Adipocyte (in vitro differentiated cells): ENCODE measurements around the gene AP1S2.

Experiments used
- DNase-seq: peaks from one replicate; pipeline ENCODE4 v3.0.0-alpha.2; 2015; ENCODE audit warnings: low read depth
- H3K27me3 ChIP-seq: replicated peaks from 2 replicates; pipeline ENCODE4 v1.7.0; 2013; ENCODE audit warnings: mild to moderate bottlenecking, low read length, moderate library complexity; ENCODE audit not compliant: control insufficient read depth, insufficient read depth
- H3K36me3 ChIP-seq: 2 replicates; pipeline ENCODE4 v1.7.0; 2013; ENCODE audit warnings: low read length, mild to moderate bottlenecking, moderate library complexity; ENCODE audit not compliant: control insufficient read depth, insufficient read depth, severe bottlenecking
- H3K4me1 ChIP-seq: 2 replicates; pipeline ENCODE4 v1.7.0; 2013; ENCODE audit warnings: mild to moderate bottlenecking, low read length, moderate library complexity; ENCODE audit not compliant: control insufficient read depth, insufficient read depth
- H3K4me3 ChIP-seq: 2 replicates; pipeline ENCODE4 v1.7.0; 2013; ENCODE audit warnings: mild to moderate bottlenecking, low read length, moderate library complexity
- H3K9ac ChIP-seq: 2 replicates; pipeline ENCODE4 v1.7.0; 2013; ENCODE audit warnings: mild to moderate bottlenecking, low read length, moderate library complexity
- H3K9me3 ChIP-seq: 2 replicates; pipeline ENCODE4 v1.7.0; 2013; ENCODE audit warnings: mild to moderate bottlenecking, low read length, moderate library complexity; ENCODE audit not compliant: control insufficient read depth

Gene AP1S2

GRCh38 chrX:15874672-15875071 lies 20.1 kb upstream of the AP1S2 start:
- Histone ChIP-seq H3K36me3 (no peaks in the 10 kb centered on the region), H3K4me3 (no peak overlapping the region), H3K9me3 (peaks cover 3% of the 10 kb centered on the region), H3K4me1 (peaks cover 7% of the 10 kb centered on the region), H3K27me3 (peaks cover 13% of the 10 kb centered on the region), H3K9ac (no peak overlapping the region)
- DNase-seq, result no peak

- Histone ChIP-seq H3K27me3 (peaks cover 18% of the 10 kb centered on the region), H3K4me1 (peaks cover 7% of the 10 kb centered on the region), H3K4me3 (no peak overlapping the region), H3K36me3 (no peaks in the 10 kb centered on the region), H3K9me3 (no peaks in the 10 kb centered on the region), H3K9ac (no peak overlapping the region)
- DNase-seq, result no peak
Measured at GRCh38 chrX:15873566-15873965, 19.0 kb upstream of the AP1S2 start.

DNA sequence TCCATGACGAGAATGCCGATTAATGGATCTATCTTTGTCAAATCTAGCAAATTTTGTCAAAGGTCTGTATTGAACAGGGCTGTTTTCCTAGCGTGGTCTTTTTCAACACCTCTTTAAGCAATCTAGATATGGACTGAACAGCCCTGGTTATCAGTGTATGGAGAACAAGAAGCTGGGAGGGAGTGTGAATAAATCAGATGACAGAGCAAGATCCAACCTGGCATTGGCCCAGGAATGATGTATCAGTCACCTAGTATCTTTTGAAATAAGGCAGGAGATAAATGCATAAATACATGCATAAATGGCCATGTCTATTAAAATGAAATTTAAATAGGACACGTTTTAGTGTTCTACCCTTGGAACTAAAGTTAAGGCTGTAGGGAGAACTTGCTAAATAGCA lies 15.7 kb upstream of the AP1S2 start:
- Histone ChIP-seq H3K27me3 (peaks cover 29% of the 10 kb centered on the region), H3K9ac (no peak overlapping the region), H3K9me3 (no peaks in the 10 kb centered on the region), H3K36me3 (no peaks in the 10 kb centered on the region), H3K4me3 (no peak overlapping the region), H3K4me1 (no peaks in the 10 kb centered on the region)
- no peak for DNase-seq

DNA sequence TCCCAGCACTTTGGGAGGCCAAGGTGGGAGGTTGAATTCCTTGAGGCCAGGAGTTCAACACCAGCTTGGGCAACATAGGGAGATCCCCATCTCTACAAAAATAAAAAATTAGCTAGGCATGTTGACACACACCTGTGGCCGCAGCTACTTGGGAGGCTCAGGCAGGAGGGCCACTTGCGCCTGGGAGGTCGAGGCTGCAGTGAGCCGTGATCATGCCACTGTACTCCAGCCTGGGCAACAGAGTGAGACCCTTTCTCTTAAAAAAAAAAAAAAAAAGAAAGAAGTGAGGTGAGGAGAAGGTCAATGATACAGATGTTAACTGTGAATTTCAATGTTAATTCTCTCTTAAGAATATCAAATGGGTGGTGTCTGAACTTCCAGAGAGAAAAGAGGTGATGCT lies 15.1 kb upstream of the AP1S2 start:
- Histone ChIP-seq H3K36me3 (no peaks in the 10 kb centered on the region), H3K27me3 (peaks cover 29% of the 10 kb centered on the region), H3K9me3 (no peaks in the 10 kb centered on the region), H3K9ac (no peak overlapping the region), H3K4me1 (no peaks in the 10 kb centered on the region), H3K4me3 (no peak overlapping the region)
- DNase-seq, result no peak

GRCh38 chrX:15866147-15866546 lies 11.5 kb upstream of the AP1S2 start:
- Histone ChIP-seq H3K4me1 (no peaks in the 10 kb centered on the region), H3K9ac (no peak overlapping the region), H3K4me3 (no peak overlapping the region), H3K36me3 (no peaks in the 10 kb centered on the region), H3K9me3 (peaks cover 2% of the 10 kb centered on the region), H3K27me3 (peaks cover 27% of the 10 kb centered on the region)
- no peak for DNase-seq

- Histone ChIP-seq H3K36me3 (no peaks in the 10 kb centered on the region), H3K4me3 (no peak overlapping the region), H3K9ac (no peak overlapping the region), H3K9me3 (peaks cover 5% of the 10 kb centered on the region), H3K4me1 (no peaks in the 10 kb centered on the region), H3K27me3 (peaks cover 24% of the 10 kb centered on the region)
- no peak for DNase-seq
Measured at GRCh38 chrX:15864629-15865028, 10.0 kb upstream of the AP1S2 start.

- peaks cover 5% of the 10 kb centered on the region for H3K9me3 ChIP-seq
- DNase-seq, result no peak
- H3K36me3 ChIP-seq, result no peaks in the 10 kb centered on the region
- no peaks in the 10 kb centered on the region for H3K4me1 ChIP-seq
- H3K4me3 ChIP-seq, result no peak overlapping the region
- no peak overlapping the region for H3K9ac ChIP-seq
- peaks cover 23% of the 10 kb centered on the region for H3K27me3 ChIP-seq
Measured at GRCh38 chrX:15864023-15864422, 9.4 kb upstream of the AP1S2 start.

DNA sequence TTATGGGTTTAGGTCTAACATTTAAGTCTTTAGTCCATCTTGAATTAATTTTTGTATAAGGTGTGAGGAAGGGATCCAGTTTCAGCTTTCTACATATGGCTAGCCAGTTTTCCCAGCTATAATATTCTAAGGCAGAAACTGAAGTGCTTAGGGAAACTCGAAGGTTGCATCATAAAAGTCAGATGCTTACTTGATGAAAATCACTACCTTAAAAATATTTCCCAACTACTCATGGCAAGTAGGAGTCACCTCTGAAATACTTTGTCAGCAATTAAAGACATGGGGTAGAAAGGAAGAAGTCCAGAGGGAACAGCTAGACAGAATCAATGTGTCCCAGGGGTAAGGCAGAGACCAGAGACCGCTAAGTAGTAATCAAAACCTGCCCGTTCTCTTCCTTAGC lies 6.3 kb upstream of the AP1S2 start:
- H3K4me1 ChIP-seq, result no peaks in the 10 kb centered on the region
- H3K9me3 ChIP-seq, result peaks cover 5% of the 10 kb centered on the region
- H3K9ac ChIP-seq, result no peak overlapping the region
- no peak overlapping the region for H3K4me3 ChIP-seq
- no peak for DNase-seq
- peaks cover 11% of the 10 kb centered on the region for H3K27me3 ChIP-seq
- H3K36me3 ChIP-seq, result no peaks in the 10 kb centered on the region

GRCh38 chrX:15858051-15858450 lies 3.4 kb upstream of the AP1S2 start:
- Histone ChIP-seq H3K9ac (no peak overlapping the region), H3K9me3 (peaks cover 5% of the 10 kb centered on the region), H3K4me3 (no peak overlapping the region), H3K4me1 (peaks cover 12% of the 10 kb centered on the region), H3K27me3 (peaks cover 11% of the 10 kb centered on the region), H3K36me3 (no peaks in the 10 kb centered on the region)
- DNase-seq, result no peak

DNA sequence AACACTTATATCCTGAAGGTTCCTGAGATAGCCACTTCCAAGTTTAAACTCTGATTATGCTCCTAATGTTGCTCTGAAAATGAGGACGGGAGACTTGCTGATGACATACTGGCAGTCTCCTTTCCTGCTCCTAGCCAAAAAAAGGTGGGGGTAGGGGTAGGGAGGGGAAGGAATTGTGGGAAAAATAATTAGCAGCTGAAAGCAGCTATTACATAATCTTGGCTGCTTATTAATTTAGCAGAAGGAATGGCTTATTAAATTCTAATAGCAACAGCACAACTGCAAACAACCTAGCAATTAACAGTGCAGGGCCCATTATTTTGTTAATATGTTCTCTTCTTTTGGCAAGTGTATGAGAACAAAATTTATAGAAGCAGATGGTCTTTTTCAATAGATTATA lies 2.0 kb upstream of the AP1S2 start:
- no peak for DNase-seq
- Histone ChIP-seq H3K4me3 (no peak overlapping the region), H3K4me1 (peaks cover 12% of the 10 kb centered on the region), H3K27me3 (peaks cover 10% of the 10 kb centered on the region), H3K9ac (no peak overlapping the region), H3K36me3 (no peaks in the 10 kb centered on the region), H3K9me3 (peaks cover 5% of the 10 kb centered on the region)

DNA sequence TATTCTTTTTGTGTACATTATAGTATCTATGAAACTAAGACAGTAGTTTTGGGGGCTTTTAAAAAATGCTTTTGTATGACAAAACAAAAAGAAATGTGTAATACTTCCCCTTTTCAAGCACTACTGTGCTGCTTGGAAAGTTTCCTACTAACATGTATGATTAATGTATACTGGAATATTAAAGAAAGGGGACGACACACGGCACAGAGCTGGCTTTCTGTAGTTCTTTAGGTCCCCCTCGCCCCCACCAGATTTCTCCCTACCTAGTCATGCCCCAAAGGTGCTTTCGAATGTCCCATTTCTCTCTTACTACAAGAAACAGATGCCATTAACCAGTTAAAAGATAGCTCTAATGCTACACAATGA lies 1.6 kb upstream of the AP1S2 start:
- no peak for DNase-seq
- Histone ChIP-seq H3K4me1 (peaks cover 12% of the 10 kb centered on the region), H3K36me3 (no peaks in the 10 kb centered on the region), H3K9ac (no peak overlapping the region), H3K27me3 (peaks cover 6% of the 10 kb centered on the region), H3K4me3 (no peak overlapping the region), H3K9me3 (peaks cover 3% of the 10 kb centered on the region)

GRCh38 chrX:15855568-15856221 lies 1.1 kb upstream of the AP1S2 start:
- Histone ChIP-seq H3K9ac (peak overlapping the region; percentile 85), H3K27me3 (peaks cover 4% of the 10 kb centered on the region)
- peak; percentile 7 for DNase-seq

More at GRCh38 chrX:15855568-15856221, 1.1 kb upstream of the AP1S2 start:
- Histone ChIP-seq H3K4me3 (peak overlapping the region; percentile 98), H3K9me3 (no peaks in the 10 kb centered on the region), H3K4me1 (peaks cover 12% of the 10 kb centered on the region), H3K36me3 (no peaks in the 10 kb centered on the region)
